ENCODE measurements around the gene C6orf15.

- TF ChIP-seq POLR2AphosphoS5 (IDR thresholded peaks at IDR 0.05) (no peak), CTCF (IDR thresholded peaks at IDR 0.05 in 8 of 11, conservative IDR thresholded peaks at IDR 0.05 in 3 of 11) (no peak)
Observed at GRCh38 chr6:31143148-31143547, 30.8 kb upstream of the C6orf15 start.

Data from spleen (tissue), 7 donors.